PC-9 (cell line): ENCODE results near the gene WDR37. TPM values are rescaled to one million over a fixed set of nuclear protein-coding genes. Genes with fewer than 3 reads are reported as not detected.

ENCODE experiments used
- BruUV-seq: library from RNA; stranded (reverse); fragments of 400-500 nt; replicated peaks from 2 replicates; lab custom pipeline; 2021; lab: Mats Ljungman, UMichigan
- CTCF ChIA-PET: fragments of 300-600 bp; sonication (Branson Sonifier 250); formaldehyde crosslinking; loops from one replicate; lab custom pipeline; 2022; ENCODE audit warnings: antibody characterized with exemption; lab: Charles Lee
- POLR2A ChIA-PET: fragments of 300-600 bp; sonication (Branson Sonifier 250); formaldehyde crosslinking; loops from one replicate; lab custom pipeline; 2022; ENCODE audit warnings: antibody characterized with exemption; ENCODE audit not compliant: unreplicated experiment; lab: Charles Lee
- DNase-seq, 2 experiments: peaks; one replicate each; pipeline versions ENCODE4 v3.0.0 to v3.0.0-alpha.2; 2015 to 2022; ENCODE audit warnings: mixed read lengths in 1 of 2
- H2AFZ ChIP-seq: fragments of 200-600 bp; sonication (generic); 2 replicates; pipeline ENCODE4 v1.8.1; 2017; ENCODE audit warnings: antibody characterized with exemption
- H3F3A ChIP-seq: fragments of 200-600 bp; sonication (generic); 2 replicates; pipeline ENCODE4 v1.8.1; 2017; ENCODE audit warnings: antibody characterized with exemption, mild to moderate bottlenecking, low read depth; ENCODE audit not compliant: insufficient read depth
- H3K27ac ChIP-seq: fragments of 200-600 bp; sonication (generic); 2 replicates; pipeline ENCODE4 v1.6.1; 2016; ENCODE audit warnings: mixed run types
- H3K27me3 ChIP-seq: fragments of 200-600 bp; sonication (generic); 2 replicates; pipeline ENCODE4 v1.6.1; 2016; ENCODE audit warnings: low read depth, mixed run types; ENCODE audit not compliant: insufficient read depth
- H3K36me3 ChIP-seq: fragments of 200-600 bp; sonication (generic); 2 replicates; pipeline ENCODE4 v1.6.1; 2016; ENCODE audit warnings: low read depth, mixed run types
- H3K4me1 ChIP-seq: fragments of 200-600 bp; sonication (generic); replicated peaks from 2 replicates; pipeline ENCODE4 v1.6.1; 2016; ENCODE audit warnings: mixed run types; ENCODE audit not compliant: insufficient read depth
- H3K4me2 ChIP-seq: fragments of 200-600 bp; sonication (generic); 2 replicates; pipeline ENCODE4 v1.6.1; 2017; ENCODE audit warnings: mixed run types
- H3K4me3 ChIP-seq: fragments of 200-600 bp; sonication (generic); 2 replicates; pipeline ENCODE4 v1.6.1; 2016; ENCODE audit warnings: mixed run types
- H3K79me2 ChIP-seq: fragments of 200-600 bp; sonication (generic); 2 replicates; pipeline ENCODE4 v1.6.1; 2017; ENCODE audit warnings: low read depth, mixed run types
- H3K9me2 ChIP-seq: fragments of 200-600 bp; sonication (generic); 2 replicates; pipeline ENCODE4 v1.8.1; 2017; ENCODE audit warnings: mild to moderate bottlenecking; ENCODE audit not compliant: insufficient read depth
- H3K9me3 ChIP-seq: fragments of 200-600 bp; sonication (generic); 2 replicates; pipeline ENCODE4 v1.8.1; 2016; ENCODE audit warnings: low read depth; ENCODE audit not compliant: insufficient read depth
- H4K20me1 ChIP-seq: fragments of 200-600 bp; sonication (generic); 2 replicates; pipeline ENCODE4 v1.8.1; 2017; ENCODE audit not compliant: insufficient read depth
- EZH2 ChIP-seq: fragments of 200-600 bp; sonication (generic); IDR thresholded peaks from 2 replicates; pipeline ENCODE4 v1.8.0; 2017; ENCODE audit warnings: antibody characterized with exemption, low read depth
- intact Hi-C: fragments of 100-400 bp; cut with micrococcal nuclease; formaldehyde crosslinking; loops from one replicate; pipeline ENCODE4 v1.10.0; 2022; ENCODE audit not compliant: unreplicated experiment
- total RNA-seq: library from RNA; stranded (reverse); gene quantifications from 2 replicates; pipeline ENCODE4 v1.2.3, GENCODE V29; 2021
- TF ChIP-seq, protein P1 (sequence below): fragments of 200-600 bp; sonication (generic); conservative IDR thresholded peaks from 2 replicates; pipeline ENCODE4 v1.6.1; 2017; ENCODE audit warnings: mixed run types, antibody characterized with exemption, mild to moderate bottlenecking, moderate library complexity

The WDR37 gene
- total RNA-seq, 1 experiment from 2014 or later: 12.3 TPM

DNA sequence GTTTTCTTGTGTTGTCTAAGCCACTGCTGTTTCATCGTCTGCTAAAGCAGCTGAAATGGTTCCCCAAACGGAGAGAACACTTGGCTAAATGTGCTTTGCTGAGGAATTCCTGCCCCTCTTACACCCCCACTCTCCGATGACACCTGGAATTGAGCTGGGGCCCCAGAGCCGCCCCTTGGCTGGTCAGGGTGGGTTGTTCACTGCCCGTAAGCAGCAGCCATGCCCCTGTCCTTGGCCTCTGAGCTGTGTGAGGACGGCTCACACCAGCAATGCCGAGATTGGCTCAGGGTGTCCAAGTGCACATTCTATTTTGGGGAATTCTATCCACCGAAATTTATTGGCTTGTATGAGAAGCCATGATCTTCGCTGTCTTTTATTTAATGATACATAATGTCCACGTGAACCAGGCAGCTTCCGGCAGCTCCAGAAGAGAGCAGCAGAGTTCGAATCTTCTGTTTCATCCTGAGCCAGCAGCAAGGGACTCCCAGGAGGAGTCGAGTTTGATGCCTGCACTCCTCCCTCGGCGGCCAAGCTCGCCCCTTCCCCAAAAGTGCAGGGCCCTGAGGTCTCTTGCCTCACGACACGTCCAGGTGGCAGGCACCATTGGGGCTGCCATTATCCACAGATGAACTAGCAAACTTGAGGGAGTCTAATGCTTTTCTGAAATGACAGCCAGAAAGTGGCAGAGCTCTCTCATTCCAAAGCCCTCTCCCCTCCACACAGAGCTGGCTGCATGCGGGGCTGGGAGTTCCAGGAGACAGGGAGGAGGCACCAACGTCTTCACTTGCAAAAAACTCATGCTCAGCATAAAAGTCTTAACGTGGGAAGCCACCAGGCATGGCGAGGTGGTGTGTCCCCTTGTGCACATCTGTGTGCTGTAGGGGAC lies 114.0 kb downstream of the WDR37 start:
- no peaks in the 10 kb centered on the region for H3K36me3 ChIP-seq
- H3K4me1 ChIP-seq: no peaks in the 10 kb centered on the region
- DNase-seq: no peak
- peaks cover 95% of the 10 kb centered on the region for H3K27me3 ChIP-seq
- H3K4me2 ChIP-seq: no peak overlapping the region
- H3K9me2 ChIP-seq: no peaks in the 10 kb centered on the region
- no peak overlapping the region for H3K4me3 ChIP-seq
- no TSS peak for BruUV-seq
- no peak overlapping the region for H2AFZ ChIP-seq
- H3K27ac ChIP-seq: no peak overlapping the region
- no peaks in the 10 kb centered on the region for H3K9me3 ChIP-seq
- H3K79me2 ChIP-seq: no peaks in the 10 kb centered on the region
- H3F3A ChIP-seq: no peaks in the 10 kb centered on the region
- TF ChIP-seq EZH2: no peak
- TF ChIP-seq, protein P1, sequence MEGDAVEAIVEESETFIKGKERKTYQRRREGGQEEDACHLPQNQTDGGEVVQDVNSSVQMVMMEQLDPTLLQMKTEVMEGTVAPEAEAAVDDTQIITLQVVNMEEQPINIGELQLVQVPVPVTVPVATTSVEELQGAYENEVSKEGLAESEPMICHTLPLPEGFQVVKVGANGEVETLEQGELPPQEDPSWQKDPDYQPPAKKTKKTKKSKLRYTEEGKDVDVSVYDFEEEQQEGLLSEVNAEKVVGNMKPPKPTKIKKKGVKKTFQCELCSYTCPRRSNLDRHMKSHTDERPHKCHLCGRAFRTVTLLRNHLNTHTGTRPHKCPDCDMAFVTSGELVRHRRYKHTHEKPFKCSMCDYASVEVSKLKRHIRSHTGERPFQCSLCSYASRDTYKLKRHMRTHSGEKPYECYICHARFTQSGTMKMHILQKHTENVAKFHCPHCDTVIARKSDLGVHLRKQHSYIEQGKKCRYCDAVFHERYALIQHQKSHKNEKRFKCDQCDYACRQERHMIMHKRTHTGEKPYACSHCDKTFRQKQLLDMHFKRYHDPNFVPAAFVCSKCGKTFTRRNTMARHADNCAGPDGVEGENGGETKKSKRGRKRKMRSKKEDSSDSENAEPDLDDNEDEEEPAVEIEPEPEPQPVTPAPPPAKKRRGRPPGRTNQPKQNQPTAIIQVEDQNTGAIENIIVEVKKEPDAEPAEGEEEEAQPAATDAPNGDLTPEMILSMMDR: no peak
- ChIA-PET POLR2A (no interaction called here), CTCF (no interaction called here)
- intact Hi-C loops: no loop called here
- no peaks in the 10 kb centered on the region for H4K20me1 ChIP-seq

DNA sequence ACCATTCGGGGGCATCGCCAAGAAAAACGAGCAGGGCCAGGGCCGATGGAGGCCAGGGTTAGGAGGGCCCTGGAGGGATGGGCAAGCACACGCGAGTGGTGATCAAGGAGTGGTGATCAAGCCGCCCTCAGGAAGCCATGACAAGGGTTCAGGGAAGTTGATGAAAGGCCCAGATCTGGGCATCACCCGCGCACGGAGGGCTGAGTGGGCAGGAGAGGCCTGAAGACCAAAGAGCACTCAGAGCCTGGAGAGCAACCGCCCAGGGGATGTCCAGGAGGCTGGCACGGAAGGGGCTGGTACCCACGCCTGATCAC lies 114.6 kb downstream of the WDR37 start:
- no peaks in the 10 kb centered on the region for H3K79me2 ChIP-seq
- peaks cover 97% of the 10 kb centered on the region for H3K27me3 ChIP-seq
- intact Hi-C loops: no loop called here
- H3F3A ChIP-seq: no peaks in the 10 kb centered on the region
- ChIA-PET CTCF (no interaction called here), POLR2A (no interaction called here)
- no TSS peak for BruUV-seq
- no peaks in the 10 kb centered on the region for H4K20me1 ChIP-seq
- H3K36me3 ChIP-seq: no peaks in the 10 kb centered on the region
- no peak overlapping the region for H3K4me2 ChIP-seq
- H3K4me3 ChIP-seq: no peak overlapping the region
- no peaks in the 10 kb centered on the region for H3K4me1 ChIP-seq
- H3K27ac ChIP-seq: no peak overlapping the region
- no peaks in the 10 kb centered on the region for H3K9me3 ChIP-seq
- no peak for DNase-seq
- H2AFZ ChIP-seq: no peak overlapping the region
- TF ChIP-seq EZH2: no peak
- TF ChIP-seq, protein P1: no peak
- H3K9me2 ChIP-seq: no peaks in the 10 kb centered on the region

DNA sequence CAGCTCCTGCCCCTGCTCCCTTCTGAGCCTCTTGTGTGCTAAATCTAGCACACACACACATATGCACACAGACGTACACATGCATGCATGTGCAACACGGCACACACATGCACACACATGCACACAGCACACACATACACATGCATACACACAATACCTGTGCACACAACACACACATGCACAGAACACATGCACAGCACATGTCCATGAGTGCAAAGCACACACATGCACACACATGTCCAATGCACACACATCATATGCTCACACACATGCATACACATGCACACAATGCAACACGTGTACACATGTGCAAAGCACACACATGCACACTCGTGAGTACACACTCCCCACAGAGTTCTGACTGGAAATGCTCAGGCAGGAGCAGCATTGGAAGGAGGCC lies 115.0 kb downstream of the WDR37 start:
- DNase-seq: no peak
- POLR2A ChIA-PET: no interaction called here

More for the DNA sequence above, 115.0 kb downstream of the WDR37 start:
- Histone ChIP-seq H2AFZ (no peak overlapping the region), H4K20me1 (no peaks in the 10 kb centered on the region), H3K36me3 (no peaks in the 10 kb centered on the region), H3K27me3 (peaks cover 97% of the 10 kb centered on the region), H3K4me3 (no peak overlapping the region), H3K9me3 (no peaks in the 10 kb centered on the region), H3K4me1 (no peaks in the 10 kb centered on the region), H3K27ac (no peak overlapping the region), H3K4me2 (no peak overlapping the region), H3K9me2 (no peaks in the 10 kb centered on the region), H3F3A (no peaks in the 10 kb centered on the region), H3K79me2 (no peaks in the 10 kb centered on the region)
- BruUV-seq: no TSS peak
- CTCF ChIA-PET: no interaction called here
- intact Hi-C loops: no loop called here
- TF ChIP-seq, protein P1: no peak
